ENCODE results near the gene LRIT2. TPM values are rescaled to one million over a fixed set of nuclear protein-coding genes. Genes with fewer than 3 reads are reported as not detected.

Gene LRIT2
- total and polyA plus RNA-seq, 9 of the 15 experiments (the other 6 are each of a cell fraction or from before 2014, with no cell fraction given), result not detected

GRCh38 chr10:84221916-84222315 is 3.4 kb downstream of the LRIT2 start:
- FAIRE-seq, result no peak
- Histone ChIP-seq H3K4me1 (replicated peaks in 1 of 2; ENCODE audit: control insufficient read depth in 2 of 2, insufficient read depth in 2 of 2, low read length in 2 of 2) (no peaks in the 10 kb centered on the region), H3K4me2 (ENCODE audit: insufficient read depth, low read length) (no peak overlapping the region), H3K9me1 (ENCODE audit: control insufficient read depth, insufficient read depth, low read length) (no peaks in the 10 kb centered on the region), H4K20me1 (replicated peaks; ENCODE audit: control insufficient read depth, insufficient read depth, low read length) (no peaks in the 10 kb centered on the region), H2AFZ (ENCODE audit: low read depth, low read length) (no peak overlapping the region), H3K36me3 (ENCODE audit: control insufficient read depth, insufficient read depth, low read length) (no peaks in the 10 kb centered on the region), H3K27me3 (ENCODE audit: control insufficient read depth in 2 of 2, insufficient read depth in 2 of 2, low read length in 2 of 2) (peaks cover 2 to 18% of the 10 kb centered on the region in 2 experiments; a peak in 3 of 5 replicates), H3K27ac (ENCODE audit: extremely low read depth, low read depth, low read length) (no peak overlapping the region), H3K4me3 (no peak overlapping the region), H3K9me3 (replicated peaks; ENCODE audit: control insufficient read depth, insufficient read depth, low read depth, low read length) (no peaks in the 10 kb centered on the region), H3K79me2 (ENCODE audit: control insufficient read depth, insufficient read depth, low read length) (no peaks in the 10 kb centered on the region), H3K9ac (ENCODE audit: insufficient read depth in 1 of 2, low read depth in 2 of 2, low read length in 2 of 2) (no peak overlapping the region)
- no peak for DNase-seq (ENCODE audit: extremely low read depth in 1 of 4, low spot score in 3 of 4)
- CTCF ChIA-PET (ENCODE audit: low intra/inter-chr PET ratio), result no interaction called here
- intact Hi-C loops (cut with micrococcal nuclease), result no loop called here
- in situ Hi-C loops (cut with MboI), result no loop called here
- BruUV-seq (replicated peaks), result no TSS peak
- 0% methylated on average over 8 of the region's 8 CpGs for WGBS (ENCODE audit: insufficient coverage, low coverage, missing lambda C conversion rate)
- TF ChIP-seq ZNF165 (CRISPR knock-in tag; IDR thresholded peaks at IDR 0.05; ENCODE audit: borderline replicate concordance), result no peak
- no peak for TF ChIP-seq CREB5 (CRISPR knock-in tag; IDR thresholded peaks at IDR 0.05)
- no peak for TF ChIP-seq ZNF707 (CRISPR knock-in tag; conservative IDR thresholded peaks at IDR 0.05)
- no peak for TF ChIP-seq ZNF316 (IDR thresholded peaks at IDR 0.05)
- no peak for TF ChIP-seq SAFB2 (IDR thresholded peaks at IDR 0.05; ENCODE audit: borderline replicate concordance, low read depth, low read length, severe bottlenecking)
- TF ChIP-seq CHAMP1 (IDR thresholded peaks at IDR 0.05), result no peak
- no peak for TF ChIP-seq ZNF444 (CRISPR knock-in tag; IDR thresholded peaks at IDR 0.05)
- no peak for TF ChIP-seq ZBTB2 (IDR thresholded peaks at IDR 0.05)
- TF ChIP-seq BCLAF1 (IDR thresholded peaks at IDR 0.05; ENCODE audit: borderline replicate concordance in 1 of 2, control insufficient read depth in 1 of 2, low read depth in 2 of 2, low read length in 1 of 2), result no peak
- TF ChIP-seq FOS (IDR thresholded peaks at IDR 0.05; ENCODE audit: extremely low read depth, insufficient read length), result no peak
- no peak for TF ChIP-seq PHB (CRISPR knock-in tag; IDR thresholded peaks at IDR 0.05)
- no peak for TF ChIP-seq HSF4 (CRISPR knock-in tag; IDR thresholded peaks at IDR 0.05; ENCODE audit: borderline replicate concordance)
- no peak for TF ChIP-seq RBFOX2 (IDR thresholded peaks at IDR 0.05; ENCODE audit: low read depth, low read length)
- no peak for TF ChIP-seq HMGN3 (IDR thresholded peaks at IDR 0.05; ENCODE audit: borderline replicate concordance, extremely low read depth, insufficient read length, low read depth, low read length)
- no peak for TF ChIP-seq TCFL5 (CRISPR knock-in tag; conservative IDR thresholded peaks at IDR 0.05)
- no peak for ATAC-seq
- POLR2A ChIA-PET, result interaction anchor here (0.6 kb wide), 1 partner anchor 1005 kb away, joined by 4 read pairs; no protein-coding TSS in a partner anchor

Measured in K562 (cell line).